Stomach (tissue), 4 donors: ENCODE measurements around the gene TROAP.

Source experiments
- EP300 ChIP-seq: sonication (generic); formaldehyde crosslinking; IDR thresholded peaks from one replicate; pipeline ENCODE4 v1.6.1; 2017; ENCODE audit warnings: antibody characterized with exemption
- POLR2A ChIP-seq, 4 donors: fragments of 450-650 bp; IDR thresholded peaks; one replicate each; pipeline ENCODE4 v1.6.1; 2016; ENCODE audit warnings: antibody characterized with exemption in 4 of 4, control low read depth in 2 of 4, mild to moderate bottlenecking in 1 of 4, moderate library complexity in 1 of 4
- POLR2AphosphoS5 ChIP-seq, 3 donors: sonication (generic); formaldehyde crosslinking; IDR thresholded peaks; one replicate each; pipeline ENCODE4 v1.6.1; 2016; ENCODE audit warnings: antibody characterized with exemption in 3 of 3
- TF ChIP-seq, protein P1 (sequence below), 7 experiments: fragments of 450-650 bp in 4 of 7; fragments of 200-600 bp in 3 of 7; sonication (generic) in 3 of 7; IDR thresholded peaks; one replicate each; pipeline ENCODE4 v1.5.1; 2016 to 2019; ENCODE audit warnings: antibody characterized with exemption in 7 of 7, control low read depth in 2 of 7, mild to moderate bottlenecking in 1 of 7

DNA sequence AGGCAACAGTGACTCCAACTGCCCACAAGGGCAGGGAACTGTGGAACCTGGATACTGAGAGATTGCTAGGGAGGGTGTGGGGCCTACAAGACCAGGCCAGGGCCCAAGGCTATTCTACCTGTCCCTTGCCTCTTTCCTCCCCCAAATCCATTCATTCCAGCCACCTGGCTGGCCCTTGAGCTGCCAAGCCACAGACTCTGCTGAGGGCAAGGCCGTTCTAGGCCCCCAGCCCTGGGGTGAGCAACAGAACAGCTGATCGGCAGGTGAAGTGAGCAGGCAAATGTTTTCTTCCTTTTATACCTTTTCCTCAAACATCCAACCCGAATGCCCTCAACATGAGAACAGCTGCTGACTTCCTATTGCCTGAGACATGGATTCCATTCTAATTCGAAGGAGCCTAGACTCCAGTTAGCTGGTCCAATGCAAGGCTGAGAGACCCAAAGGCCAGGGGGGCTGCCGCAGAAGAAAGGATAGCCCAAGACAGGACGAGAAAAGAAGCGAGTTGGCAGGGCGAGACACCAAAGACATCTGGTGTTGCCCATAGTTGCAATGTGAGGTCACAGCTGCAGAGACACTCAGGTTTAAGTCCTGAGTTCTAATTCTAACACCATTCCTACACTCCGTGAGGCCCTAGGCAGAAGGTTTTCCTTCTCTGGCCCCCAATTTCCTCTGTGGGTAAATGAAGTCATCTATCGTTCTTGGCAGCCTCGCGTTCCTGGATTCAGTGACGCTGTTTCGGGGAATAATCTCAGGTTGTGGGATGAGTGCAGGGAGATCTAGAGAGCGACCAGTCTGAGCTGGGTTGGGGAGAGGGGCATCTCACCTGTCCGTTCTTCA is 12.3 kb downstream of the TROAP start:
- TF ChIP-seq EP300 (no peak), POLR2AphosphoS5 (IDR thresholded peaks at IDR 0.05) (no peak), POLR2A (IDR thresholded peaks at IDR 0.05) (no peak)
- TF ChIP-seq, protein P1, sequence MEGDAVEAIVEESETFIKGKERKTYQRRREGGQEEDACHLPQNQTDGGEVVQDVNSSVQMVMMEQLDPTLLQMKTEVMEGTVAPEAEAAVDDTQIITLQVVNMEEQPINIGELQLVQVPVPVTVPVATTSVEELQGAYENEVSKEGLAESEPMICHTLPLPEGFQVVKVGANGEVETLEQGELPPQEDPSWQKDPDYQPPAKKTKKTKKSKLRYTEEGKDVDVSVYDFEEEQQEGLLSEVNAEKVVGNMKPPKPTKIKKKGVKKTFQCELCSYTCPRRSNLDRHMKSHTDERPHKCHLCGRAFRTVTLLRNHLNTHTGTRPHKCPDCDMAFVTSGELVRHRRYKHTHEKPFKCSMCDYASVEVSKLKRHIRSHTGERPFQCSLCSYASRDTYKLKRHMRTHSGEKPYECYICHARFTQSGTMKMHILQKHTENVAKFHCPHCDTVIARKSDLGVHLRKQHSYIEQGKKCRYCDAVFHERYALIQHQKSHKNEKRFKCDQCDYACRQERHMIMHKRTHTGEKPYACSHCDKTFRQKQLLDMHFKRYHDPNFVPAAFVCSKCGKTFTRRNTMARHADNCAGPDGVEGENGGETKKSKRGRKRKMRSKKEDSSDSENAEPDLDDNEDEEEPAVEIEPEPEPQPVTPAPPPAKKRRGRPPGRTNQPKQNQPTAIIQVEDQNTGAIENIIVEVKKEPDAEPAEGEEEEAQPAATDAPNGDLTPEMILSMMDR (IDR thresholded peaks at IDR 0.05) = no peak
